Adipocyte (in vitro differentiated cells): ENCODE measurements around the gene MPZL1.

Experiments used
- DNase-seq: peaks from one replicate; pipeline ENCODE4 v3.0.0-alpha.2; 2015; ENCODE audit warnings: low read depth
- H3K27me3 ChIP-seq: replicated peaks from 2 replicates; pipeline ENCODE4 v1.7.0; 2013; ENCODE audit warnings: mild to moderate bottlenecking, low read length, moderate library complexity; ENCODE audit not compliant: control insufficient read depth, insufficient read depth
- H3K36me3 ChIP-seq: 2 replicates; pipeline ENCODE4 v1.7.0; 2013; ENCODE audit warnings: low read length, mild to moderate bottlenecking, moderate library complexity; ENCODE audit not compliant: control insufficient read depth, insufficient read depth, severe bottlenecking
- H3K4me1 ChIP-seq: 2 replicates; pipeline ENCODE4 v1.7.0; 2013; ENCODE audit warnings: mild to moderate bottlenecking, low read length, moderate library complexity; ENCODE audit not compliant: control insufficient read depth, insufficient read depth
- H3K4me3 ChIP-seq: 2 replicates; pipeline ENCODE4 v1.7.0; 2013; ENCODE audit warnings: mild to moderate bottlenecking, low read length, moderate library complexity
- H3K9ac ChIP-seq: 2 replicates; pipeline ENCODE4 v1.7.0; 2013; ENCODE audit warnings: mild to moderate bottlenecking, low read length, moderate library complexity
- H3K9me3 ChIP-seq: 2 replicates; pipeline ENCODE4 v1.7.0; 2013; ENCODE audit warnings: mild to moderate bottlenecking, low read length, moderate library complexity; ENCODE audit not compliant: control insufficient read depth

MPZL1 gene

DNA sequence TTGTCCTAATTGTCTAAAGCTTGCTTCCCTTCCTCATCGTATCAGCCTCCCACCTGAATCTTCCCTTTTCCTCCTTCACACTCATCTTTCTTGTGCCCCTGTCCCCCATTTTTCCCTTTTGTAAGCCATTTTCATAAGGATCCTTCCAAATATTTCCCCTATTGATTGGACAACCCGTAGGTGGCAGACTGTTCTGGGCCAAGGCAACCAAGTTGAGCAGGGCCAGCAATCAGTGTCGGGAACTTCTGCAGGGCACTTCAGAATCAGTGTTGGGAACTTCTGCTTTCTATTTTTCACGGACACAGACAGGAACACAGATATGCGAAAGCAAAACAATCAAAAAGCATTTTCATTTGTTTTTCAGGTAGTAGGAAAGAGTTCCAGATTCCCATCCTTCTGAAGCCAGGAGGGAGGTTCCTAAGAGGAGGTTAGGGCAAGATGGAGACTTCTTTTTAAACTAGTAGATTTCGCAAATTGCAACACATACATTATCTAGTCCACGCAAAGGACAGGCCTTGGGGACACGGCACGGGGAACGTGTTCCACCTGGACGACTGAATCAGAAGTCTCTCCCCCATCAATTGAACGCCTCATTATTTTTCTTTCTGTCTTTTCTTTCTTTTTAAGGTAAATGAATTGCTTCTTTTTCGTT is 691 bp upstream of the MPZL1 start:
- Histone ChIP-seq H3K27me3 (no peaks in the 10 kb centered on the region), H3K36me3 (no peaks in the 10 kb centered on the region), H3K9ac (peak overlapping the region; percentile 93), H3K9me3 (no peaks in the 10 kb centered on the region), H3K4me3 (peak overlapping the region; percentile 94), H3K4me1 (peaks cover 29% of the 10 kb centered on the region)
- peak; percentile 70 for DNase-seq

DNA sequence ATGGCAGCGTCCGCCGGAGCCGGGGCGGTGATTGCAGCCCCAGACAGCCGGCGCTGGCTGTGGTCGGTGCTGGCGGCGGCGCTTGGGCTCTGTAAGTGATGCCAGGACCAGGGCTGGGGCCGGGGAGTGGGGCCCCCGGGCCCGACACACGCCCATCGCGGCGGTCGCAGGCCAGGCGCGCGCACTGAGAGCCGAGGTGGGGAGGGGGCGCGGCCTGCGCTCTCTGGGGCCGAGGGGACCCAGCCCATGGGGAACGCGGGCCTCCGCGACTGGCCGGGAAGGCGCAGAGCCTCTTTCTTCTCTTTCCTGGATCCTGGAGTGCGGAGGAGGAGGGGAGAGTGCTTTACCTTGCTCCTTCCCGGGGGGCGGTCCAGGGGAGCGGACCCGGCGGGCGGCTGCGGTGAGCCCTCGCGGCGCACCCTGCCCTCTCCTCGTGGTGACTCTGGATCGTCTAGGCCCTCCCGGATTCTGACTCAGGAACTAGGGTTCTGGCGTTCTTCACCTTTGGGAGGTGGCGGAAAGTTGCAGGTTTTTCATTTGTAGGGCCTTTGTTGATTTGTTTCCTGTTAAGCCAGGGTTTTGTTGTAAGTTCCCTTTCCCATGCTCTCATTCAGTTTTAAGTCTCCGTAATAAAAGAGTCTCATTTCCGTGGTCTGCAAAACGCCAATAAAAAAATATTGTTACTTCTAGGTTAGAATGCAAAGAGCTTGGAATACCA is 529 bp downstream of the MPZL1 start:
- Histone ChIP-seq H3K9me3 (no peaks in the 10 kb centered on the region), H3K4me3 (peak overlapping the region; percentile 94), H3K4me1 (peaks cover 41% of the 10 kb centered on the region), H3K9ac (peak overlapping the region; percentile 93), H3K27me3 (no peaks in the 10 kb centered on the region), H3K36me3 (no peaks in the 10 kb centered on the region)
- peak; percentile 69 for DNase-seq

DNA sequence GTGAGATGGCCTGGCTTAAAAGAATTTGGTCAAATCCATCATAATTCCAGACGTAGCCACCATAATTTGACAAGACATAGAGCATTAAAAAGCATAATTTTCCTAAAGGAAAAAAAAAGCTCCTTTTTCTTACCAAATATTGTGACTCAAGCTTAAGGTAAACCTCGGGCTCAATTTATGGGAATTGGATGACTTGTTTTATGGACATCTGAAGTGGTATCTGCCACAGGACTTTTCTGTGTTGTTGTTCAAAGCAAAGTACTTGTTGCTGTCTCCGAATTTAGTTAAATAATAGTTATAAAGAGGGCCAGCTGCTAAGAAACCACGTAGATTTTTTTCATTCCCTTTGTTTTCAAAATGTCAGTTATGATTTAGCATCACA is 1.1 kb downstream of the MPZL1 start:
- Histone ChIP-seq H3K9me3 (no peaks in the 10 kb centered on the region), H3K4me3 (peak overlapping the region; percentile 94)

DNA sequence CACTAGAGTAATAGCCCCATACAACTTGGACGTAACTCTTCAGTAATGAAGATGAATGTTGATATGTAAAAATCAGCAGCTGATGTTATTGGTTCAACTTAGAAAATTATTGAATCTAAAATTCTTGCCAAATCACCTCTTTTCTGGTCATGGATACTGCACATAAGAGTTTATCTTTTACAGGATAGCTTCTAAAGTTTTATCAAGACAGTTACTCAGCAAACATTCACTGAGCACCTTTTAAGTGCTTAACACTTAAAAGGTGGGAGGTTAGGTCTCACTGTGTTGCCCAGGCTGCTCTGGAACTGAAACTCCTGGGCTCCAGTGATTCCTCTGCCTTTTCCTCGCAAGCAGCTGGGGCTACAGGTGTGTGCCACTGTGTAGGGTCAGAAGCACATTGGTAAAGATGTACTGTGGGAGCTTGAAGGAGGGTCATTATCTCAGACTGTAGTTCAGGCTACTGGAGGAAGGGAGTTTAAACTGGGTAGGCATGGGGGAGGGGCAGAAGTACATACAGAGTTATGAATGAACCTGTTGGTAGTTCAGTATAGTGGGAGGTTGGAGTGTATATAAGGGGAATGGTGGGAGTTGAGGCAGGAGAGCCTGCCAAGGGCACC is 2.0 kb downstream of the MPZL1 start:
- DNase-seq: no peak
- no peaks in the 10 kb centered on the region for H3K27me3 ChIP-seq
- peak overlapping the region; percentile 94 for H3K4me3 ChIP-seq
- H3K9me3 ChIP-seq: no peaks in the 10 kb centered on the region
- no peaks in the 10 kb centered on the region for H3K36me3 ChIP-seq
- peaks cover 50% of the 10 kb centered on the region for H3K4me1 ChIP-seq
- H3K9ac ChIP-seq: peak overlapping the region; percentile 93

More for the DNA sequence above, 1.1 kb downstream of the MPZL1 start:
- Histone ChIP-seq H3K9ac (peak overlapping the region; percentile 93), H3K36me3 (no peaks in the 10 kb centered on the region), H3K4me1 (peaks cover 47% of the 10 kb centered on the region), H3K27me3 (no peaks in the 10 kb centered on the region)
- DNase-seq: peak; percentile 46

DNA sequence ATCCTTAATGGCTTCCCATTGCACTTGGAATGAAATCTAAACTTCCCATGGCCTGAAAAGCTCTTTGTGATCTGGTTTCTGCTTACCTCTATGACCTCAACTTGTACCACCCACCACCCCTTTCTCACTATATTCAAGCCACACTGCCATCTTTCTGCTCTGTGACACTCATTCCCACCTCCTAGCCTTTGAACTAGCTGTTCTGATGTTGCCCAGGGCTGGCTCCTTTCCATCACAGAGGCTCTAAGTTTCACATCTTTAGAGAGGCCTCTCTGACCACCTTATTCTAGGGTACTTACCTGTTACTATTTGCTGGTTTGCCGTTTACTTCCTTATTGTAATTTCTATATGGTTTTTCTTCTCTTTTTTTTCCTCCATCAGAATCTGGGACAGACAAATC is 4.2 kb downstream of the MPZL1 start:
- Histone ChIP-seq H3K9ac (no peak overlapping the region), H3K4me3 (peak overlapping the region; percentile 49), H3K4me1 (peaks cover 52% of the 10 kb centered on the region), H3K36me3 (peaks cover 7% of the 10 kb centered on the region), H3K27me3 (no peaks in the 10 kb centered on the region), H3K9me3 (no peaks in the 10 kb centered on the region)
- DNase-seq: no peak

DNA sequence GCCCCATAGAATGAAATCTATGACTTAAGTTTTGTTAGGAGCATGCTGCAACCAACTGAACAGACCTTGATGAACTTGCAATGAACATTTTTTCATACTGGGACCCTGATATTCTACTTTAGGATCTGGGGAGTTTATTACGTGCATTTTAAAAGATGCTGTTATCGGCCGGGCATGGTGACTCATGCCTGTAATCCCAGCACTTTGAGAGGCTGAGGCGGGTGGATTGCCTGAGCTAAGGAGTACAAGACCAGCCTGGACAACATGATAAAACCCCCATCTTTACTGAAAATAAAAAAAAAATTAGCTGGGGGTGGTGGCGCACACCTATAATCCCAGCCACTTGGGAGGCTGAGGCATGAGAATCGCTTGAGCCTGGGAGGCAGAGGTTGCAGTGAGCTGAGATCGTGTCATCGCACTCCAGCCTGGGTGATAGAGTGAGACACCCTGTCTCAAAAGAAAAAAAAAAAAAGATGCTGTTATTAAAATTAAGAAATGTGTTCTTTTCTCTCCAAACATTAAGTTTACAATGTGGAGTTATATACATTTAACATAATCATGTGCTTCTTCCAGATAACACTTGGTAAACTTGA is 7.1 kb downstream of the MPZL1 start:
- no peak overlapping the region for H3K4me3 ChIP-seq
- H3K36me3 ChIP-seq: peaks cover 8% of the 10 kb centered on the region
- no peaks in the 10 kb centered on the region for H3K27me3 ChIP-seq
- H3K9ac ChIP-seq: no peak overlapping the region
- no peaks in the 10 kb centered on the region for H3K9me3 ChIP-seq
- no peak for DNase-seq
- peaks cover 42% of the 10 kb centered on the region for H3K4me1 ChIP-seq

DNA sequence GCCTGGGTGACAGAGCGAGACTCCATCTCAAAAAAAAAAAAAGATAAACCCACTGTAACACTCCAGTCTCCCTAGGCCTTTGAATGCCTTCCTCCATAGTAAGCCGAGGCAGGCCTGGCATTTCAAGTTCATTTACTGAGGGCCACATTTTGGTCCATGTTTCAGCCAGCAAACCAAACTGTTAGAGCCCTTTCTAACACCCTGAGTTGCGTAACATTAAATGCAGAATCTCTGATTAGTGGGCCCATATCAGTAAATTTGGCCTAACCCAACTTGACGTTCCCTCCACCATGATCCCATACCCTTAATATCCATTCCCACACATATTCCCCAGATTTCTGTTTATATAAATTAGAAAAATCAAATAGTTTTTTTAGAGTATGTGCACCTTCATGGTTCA is 12.4 kb downstream of the MPZL1 start:
- H3K4me3 ChIP-seq: no peak overlapping the region
- H3K9me3 ChIP-seq: no peaks in the 10 kb centered on the region
- H3K36me3 ChIP-seq: peaks cover 8% of the 10 kb centered on the region
- no peak for DNase-seq
- peaks cover 10% of the 10 kb centered on the region for H3K4me1 ChIP-seq
- H3K27me3 ChIP-seq: no peaks in the 10 kb centered on the region
- no peak overlapping the region for H3K9ac ChIP-seq

DNA sequence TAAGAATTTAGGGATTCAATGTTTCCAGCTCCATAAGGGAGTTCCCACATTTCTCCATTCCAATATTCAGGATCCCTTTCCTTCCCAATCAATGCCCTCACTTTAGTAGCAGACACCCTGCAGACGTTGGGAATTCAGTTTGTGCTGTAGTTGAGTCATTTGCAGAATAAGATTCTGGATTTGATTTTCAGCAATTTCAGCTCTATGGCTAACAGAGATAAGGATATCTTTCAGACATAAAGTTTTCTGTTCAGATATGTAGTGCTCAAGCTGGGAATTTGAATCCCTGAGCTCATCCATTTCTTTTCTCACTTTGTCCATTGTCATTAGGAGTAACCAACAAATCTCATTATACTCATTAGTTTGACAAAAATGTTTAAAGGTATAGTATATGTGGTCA is 13.1 kb downstream of the MPZL1 start:
- Histone ChIP-seq H3K4me3 (no peak overlapping the region), H3K9ac (no peak overlapping the region), H3K4me1 (peaks cover 8% of the 10 kb centered on the region), H3K36me3 (peaks cover 8% of the 10 kb centered on the region), H3K9me3 (no peaks in the 10 kb centered on the region), H3K27me3 (no peaks in the 10 kb centered on the region)
- no peak for DNase-seq

DNA sequence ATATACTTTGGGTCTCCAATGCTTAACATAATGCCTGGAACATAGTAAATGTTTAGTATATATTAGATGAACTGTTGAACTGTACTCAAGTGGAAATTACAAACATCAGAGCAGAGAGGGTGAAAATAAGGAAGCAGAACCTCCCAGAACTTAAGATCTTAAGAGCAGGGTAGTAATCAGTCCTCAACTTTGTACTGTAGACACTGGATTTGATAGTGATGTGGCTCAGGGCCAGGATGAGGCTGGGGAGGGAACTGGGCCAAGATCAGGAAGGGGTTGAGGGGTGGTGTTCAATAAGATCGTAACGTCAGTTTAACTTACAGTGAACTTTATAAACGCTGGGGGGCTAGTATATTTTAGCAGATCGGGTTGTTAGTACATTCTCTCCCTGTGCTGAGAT is 15.4 kb downstream of the MPZL1 start:
- Histone ChIP-seq H3K27me3 (no peaks in the 10 kb centered on the region), H3K9ac (no peak overlapping the region), H3K9me3 (no peaks in the 10 kb centered on the region), H3K4me3 (no peak overlapping the region), H3K36me3 (no peaks in the 10 kb centered on the region), H3K4me1 (peaks cover 8% of the 10 kb centered on the region)
- no peak for DNase-seq

DNA sequence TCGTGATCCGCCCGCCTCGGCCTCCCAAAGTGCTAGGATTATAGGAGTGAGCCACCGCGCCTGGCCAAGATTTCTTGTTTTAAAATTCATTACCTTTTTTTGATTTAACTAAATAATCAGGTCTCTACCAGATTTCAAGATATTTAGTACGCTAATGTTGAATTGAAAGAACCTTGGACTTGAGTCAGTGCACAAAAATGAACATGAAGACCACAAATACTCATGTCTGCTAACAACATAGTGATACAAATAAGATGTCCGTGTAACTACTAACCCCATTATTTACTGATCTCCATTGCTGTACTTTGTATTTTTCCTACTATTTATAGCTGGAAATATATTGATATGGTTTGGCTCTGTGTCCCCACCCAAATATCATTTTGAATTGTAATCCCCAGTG is 16.4 kb downstream of the MPZL1 start:
- DNase-seq: no peak
- Histone ChIP-seq H3K4me1 (peaks cover 8% of the 10 kb centered on the region), H3K27me3 (no peaks in the 10 kb centered on the region), H3K36me3 (no peaks in the 10 kb centered on the region), H3K9me3 (no peaks in the 10 kb centered on the region), H3K4me3 (no peak overlapping the region), H3K9ac (no peak overlapping the region)

DNA sequence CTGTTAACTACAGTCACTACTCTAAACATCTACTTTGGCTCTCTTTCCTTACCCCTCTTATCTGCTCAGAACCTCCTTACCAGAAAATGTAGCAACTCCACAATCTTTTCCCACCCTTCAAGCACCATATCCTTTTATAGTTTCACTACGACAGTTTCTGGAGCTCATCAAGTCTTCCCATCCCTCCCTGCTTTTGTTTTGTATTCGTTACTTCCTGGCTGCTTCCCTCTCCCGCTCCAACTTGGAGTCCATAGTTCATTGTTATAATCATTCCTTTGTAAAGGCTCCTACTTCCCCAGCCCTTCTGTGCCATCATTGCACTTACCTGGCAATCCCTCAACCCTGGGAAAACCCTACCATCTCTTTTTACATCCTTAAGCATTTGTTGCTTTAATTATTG is 18.0 kb downstream of the MPZL1 start:
- Histone ChIP-seq H3K36me3 (no peaks in the 10 kb centered on the region), H3K4me1 (peaks cover 5% of the 10 kb centered on the region), H3K27me3 (no peaks in the 10 kb centered on the region), H3K9me3 (no peaks in the 10 kb centered on the region), H3K9ac (no peak overlapping the region), H3K4me3 (no peak overlapping the region)
- DNase-seq: no peak
